Pancreas (tissue), 10 donors: Measurements from ENCODE around the gene IL23R. TPM values are rescaled to one million over a fixed set of nuclear protein-coding genes. Genes with fewer than 3 reads are reported as not detected.
A peak's percentile ranks its signal among the peaks of the same experiment; 100 is the strongest.

Source experiments
- ATAC-seq, 4 donors: fragments of 200-7000 bp; cut with Tn5 transposase; one replicate each; pipeline versions ENCODE4 v1.8.0 to v1.9.1; 2020; ENCODE audit warnings: mild to moderate bottlenecking in 4 of 4, moderate library complexity in 4 of 4
- DNase-seq, 6 donors: peaks; one replicate each; pipeline ENCODE4 v3.0.0-alpha.2; 2020
- FAIRE-seq: peaks from 2 replicates; lab custom pipeline; 2012; peaks lifted over from hg19 to GRCh38; lab: Jason Lieb, UNC
- H3K27ac ChIP-seq, 4 donors: fragments of 200-600 bp; sonication (generic); 1 replicate in 3 of 4; 2 replicates in 1 of 4; pipeline versions ENCODE4 v1.5.0 to v1.8.0; 2020
- H3K27me3 ChIP-seq, 4 donors: fragments of 200-600 bp; one replicate each; pipeline ENCODE4 v1.8.0; 2021
- H3K36me3 ChIP-seq, 3 donors: fragments of 200-600 bp; sonication (generic) in 1 of 3; one replicate each; pipeline versions ENCODE4 v1.5.0 to v1.8.0; 2020 to 2021
- H3K4me1 ChIP-seq, 3 donors: fragments of 200-600 bp; one replicate each; pipeline ENCODE4 v1.8.0; 2021
- H3K4me3 ChIP-seq, 4 donors: fragments of 200-600 bp; sonication (generic) in 2 of 4; one replicate each; pipeline versions ENCODE4 v1.5.0 to v1.8.0; 2020 to 2021
- H3K9me3 ChIP-seq, 4 donors: fragments of 200-600 bp; one replicate each; pipeline ENCODE4 v1.8.0; 2021
- WGBS, 2 donors: extraction: QIAGEN DNeasy Blood & Tissue Kit; methylation state at CpG; one replicate each; pipeline ENCODE4 v1.1.7; 2013; 5-methylcytosine and 5-hydroxymethylcytosine counted together
- intact Hi-C, 3 donors: fragments of 100-400 bp; cut with DNase I; formaldehyde crosslinking; loops; one replicate each; pipeline versions ENCODE4 v1.11.1 to v1.14.2; 2022
- polyA plus RNA-seq, 2 donors: library from polyadenylated mRNA; stranded (reverse); fragments of 200-250 nt; gene quantifications; one replicate each; pipeline ENCODE4 v1.2.3, GENCODE V29; 2013
- total RNA-seq, 6 donors: library from RNA; stranded (reverse); fragmentation: NEBNext Ultra II Directional in 4 of 6; extraction: Animal tissue kit (Norgen Biotek cat#: 25700) in 4 of 6; gene quantifications; one replicate each; pipeline versions ENCODE4 v1.2.1 to v1.2.4, GENCODE V29; 2021 to 2023
- TF ChIP-seq, protein P1 (sequence below), 4 donors: fragments of 200-600 bp; sonication (generic) in 3 of 4; IDR thresholded peaks; one replicate each; pipeline versions ENCODE4 v1.5.0 to v1.8.0; 2021; ENCODE audit warnings: antibody characterized with exemption in 4 of 4
- donor health status: healthy with polysubstance abuse.
- donor health status: DM: no; HTN: no; CAD: no; lungs with moderate emphysema.
- donor health status: DM: no; HTN: no; CAD: no.
- donor health status: control.
- donor health status: control.
- donor health status: Bipolar disorder and iron deficiency.
- donor health status: DM: yes; HTN: yes; CAD: no.
- donor health status: DM: no; HTN: no; CAD: no.
- donor health status: DM: no; HTN: no; CAD: no.
- donor health status: DM: yes; HTN: yes; CAD: no.

IL23R gene
- total and polyA plus RNA-seq, 8 donors, result 0.05 to 0.22 (median 0.12) TPM; not detected in 3

DNA sequence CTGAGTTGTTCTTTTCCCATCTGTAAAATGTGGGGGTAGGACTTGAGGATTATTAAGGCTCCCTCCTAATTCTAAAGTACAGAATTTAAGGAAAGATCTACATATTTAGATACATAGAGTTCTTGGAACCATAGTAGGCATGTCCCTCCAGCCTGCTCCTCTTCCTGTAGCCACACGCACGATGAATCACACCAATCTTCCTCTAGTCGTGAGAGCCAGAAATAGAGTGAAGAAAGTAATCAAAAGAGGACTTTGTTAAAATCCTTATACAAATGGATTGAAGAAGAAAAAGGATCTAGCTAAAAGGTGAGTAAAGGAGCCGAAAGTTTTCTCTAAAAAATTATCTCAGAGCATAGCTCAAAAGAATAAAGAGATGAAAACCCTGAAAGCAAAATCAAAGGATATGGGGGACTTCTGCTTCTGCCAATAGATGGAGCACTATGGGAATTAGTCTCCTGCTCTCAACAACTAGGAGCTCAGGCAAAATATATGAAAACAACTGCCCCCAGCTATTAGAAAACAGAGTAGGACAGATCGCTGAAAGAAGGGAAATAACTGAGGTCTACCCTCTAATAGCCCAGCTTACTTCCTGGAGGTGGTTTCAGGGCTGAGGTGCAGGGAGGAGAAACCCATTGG is 40.0 kb upstream of the IL23R start:
- Histone ChIP-seq H3K27me3 (no peaks in the 10 kb centered on the region), H3K27ac (no peak overlapping the region), H3K36me3 (no peaks in the 10 kb centered on the region), H3K4me3 (no peak overlapping the region), H3K9me3 (no peaks in the 10 kb centered on the region), H3K4me1 (peaks cover 0 to 14% (median 5%) of the 10 kb centered on the region in 3 donors)
- no peak for FAIRE-seq
- 61 to 74% methylated on average over 5 of the region's 5 CpGs for WGBS, 2 donors
- intact Hi-C loops, result no loop called here
- DNase-seq, result no peak
- TF ChIP-seq, protein P1, sequence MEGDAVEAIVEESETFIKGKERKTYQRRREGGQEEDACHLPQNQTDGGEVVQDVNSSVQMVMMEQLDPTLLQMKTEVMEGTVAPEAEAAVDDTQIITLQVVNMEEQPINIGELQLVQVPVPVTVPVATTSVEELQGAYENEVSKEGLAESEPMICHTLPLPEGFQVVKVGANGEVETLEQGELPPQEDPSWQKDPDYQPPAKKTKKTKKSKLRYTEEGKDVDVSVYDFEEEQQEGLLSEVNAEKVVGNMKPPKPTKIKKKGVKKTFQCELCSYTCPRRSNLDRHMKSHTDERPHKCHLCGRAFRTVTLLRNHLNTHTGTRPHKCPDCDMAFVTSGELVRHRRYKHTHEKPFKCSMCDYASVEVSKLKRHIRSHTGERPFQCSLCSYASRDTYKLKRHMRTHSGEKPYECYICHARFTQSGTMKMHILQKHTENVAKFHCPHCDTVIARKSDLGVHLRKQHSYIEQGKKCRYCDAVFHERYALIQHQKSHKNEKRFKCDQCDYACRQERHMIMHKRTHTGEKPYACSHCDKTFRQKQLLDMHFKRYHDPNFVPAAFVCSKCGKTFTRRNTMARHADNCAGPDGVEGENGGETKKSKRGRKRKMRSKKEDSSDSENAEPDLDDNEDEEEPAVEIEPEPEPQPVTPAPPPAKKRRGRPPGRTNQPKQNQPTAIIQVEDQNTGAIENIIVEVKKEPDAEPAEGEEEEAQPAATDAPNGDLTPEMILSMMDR (IDR thresholded peaks at IDR 0.05), result no peak
- ATAC-seq, result peak in 1 of 4 donors; percentile 30

DNA sequence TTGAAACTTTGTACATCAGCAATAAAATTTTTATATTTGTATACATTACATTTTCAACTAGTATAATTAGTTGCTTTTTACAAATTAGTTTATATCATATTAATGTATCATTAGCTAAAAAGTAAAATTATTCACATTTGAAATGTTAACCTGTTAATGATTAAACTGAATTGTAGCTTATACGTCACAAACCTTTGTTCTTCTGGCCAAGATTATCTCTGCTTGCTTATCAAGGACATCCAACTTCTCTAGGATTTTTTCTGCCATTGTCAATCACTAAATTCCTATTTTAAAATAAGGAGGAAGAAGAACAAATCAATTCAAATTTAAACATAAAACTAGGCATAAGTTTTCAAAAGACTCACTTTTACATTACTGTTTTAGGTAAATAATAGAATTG is 39.3 kb upstream of the IL23R start:
- DNase-seq (no peak), ATAC-seq (peak in 3 of 4 donors; percentile 58 to 73 (median 70)), FAIRE-seq (no peak)
- no peaks in the 10 kb centered on the region for H3K9me3 ChIP-seq
- H3K4me3 ChIP-seq, result no peak overlapping the region
- intact Hi-C loops, result no loop called here
- WGBS, 2 donors, result 12 to 16% methylated on average over 1 of the region's 1 CpG
- peaks cover 0 to 14% (median 5%) of the 10 kb centered on the region in 3 donors for H3K4me1 ChIP-seq
- H3K27ac ChIP-seq, result no peak overlapping the region
- no peaks in the 10 kb centered on the region for H3K27me3 ChIP-seq
- TF ChIP-seq, protein P1 (IDR thresholded peaks at IDR 0.05), result no peak
- no peaks in the 10 kb centered on the region for H3K36me3 ChIP-seq

DNA sequence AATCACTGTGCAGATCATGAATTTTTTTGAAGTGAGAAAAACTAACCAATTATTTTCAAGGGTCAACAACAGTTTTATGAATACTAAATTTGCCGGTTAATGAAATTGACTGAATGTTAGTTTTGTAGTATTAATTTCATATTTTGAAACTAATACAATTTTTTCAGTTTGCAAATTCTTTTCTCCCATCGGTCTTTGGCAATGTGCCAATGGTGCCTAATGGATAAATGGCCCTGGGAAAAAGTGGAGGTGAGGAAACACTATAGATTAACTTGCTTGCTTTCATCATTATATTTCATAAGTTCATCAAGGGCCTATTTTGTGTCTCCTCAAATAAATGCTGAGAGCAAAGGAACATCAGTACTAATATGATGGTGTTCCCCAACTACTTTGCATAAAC is 35.6 kb upstream of the IL23R start:
- ATAC-seq (no peak), FAIRE-seq (no peak), DNase-seq (no peak)
- Histone ChIP-seq H3K36me3 (no peaks in the 10 kb centered on the region), H3K27ac (no peak overlapping the region), H3K27me3 (no peaks in the 10 kb centered on the region), H3K4me3 (no peak overlapping the region), H3K9me3 (no peaks in the 10 kb centered on the region), H3K4me1 (peaks cover 6 to 14% (median 13%) of the 10 kb centered on the region in 3 donors)
- TF ChIP-seq, protein P1 (IDR thresholded peaks at IDR 0.05), result no peak
- intact Hi-C loops, result no loop called here
- 46 to 47% methylated on average over 2 of the region's 2 CpGs for WGBS, 2 donors

DNA sequence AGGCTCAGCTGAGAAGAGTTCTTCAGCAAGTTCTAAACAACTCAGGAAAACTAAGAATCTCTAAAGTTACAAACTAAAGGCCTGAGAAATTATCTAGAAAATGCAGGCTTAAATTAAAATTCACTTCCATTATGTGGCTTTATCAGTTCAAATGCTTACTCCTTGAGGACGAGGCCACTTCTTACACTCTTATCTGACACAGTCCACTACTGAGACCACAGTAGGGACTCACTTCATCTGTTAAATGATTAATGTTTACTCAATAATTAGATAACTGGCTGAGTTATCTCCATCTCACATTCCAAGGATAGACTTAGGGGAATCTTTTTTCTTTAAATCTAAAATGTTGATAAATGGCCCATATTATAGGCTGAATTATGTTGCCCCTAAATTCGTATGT is 33.1 kb upstream of the IL23R start:
- H3K27me3 ChIP-seq, result no peaks in the 10 kb centered on the region
- intact Hi-C loops, result no loop called here
- no peak overlapping the region for H3K27ac ChIP-seq
- H3K36me3 ChIP-seq, result no peaks in the 10 kb centered on the region
- H3K4me1 ChIP-seq, result peaks cover 0 to 18% (median 6%) of the 10 kb centered on the region in 3 donors
- H3K9me3 ChIP-seq, result no peaks in the 10 kb centered on the region
- FAIRE-seq (no peak), ATAC-seq (no peak), DNase-seq (no peak)
- TF ChIP-seq, protein P1 (IDR thresholded peaks at IDR 0.05), result no peak
- 66 to 72% methylated on average over 2 of the region's 2 CpGs for WGBS, 2 donors
- H3K4me3 ChIP-seq, result no peak overlapping the region

DNA sequence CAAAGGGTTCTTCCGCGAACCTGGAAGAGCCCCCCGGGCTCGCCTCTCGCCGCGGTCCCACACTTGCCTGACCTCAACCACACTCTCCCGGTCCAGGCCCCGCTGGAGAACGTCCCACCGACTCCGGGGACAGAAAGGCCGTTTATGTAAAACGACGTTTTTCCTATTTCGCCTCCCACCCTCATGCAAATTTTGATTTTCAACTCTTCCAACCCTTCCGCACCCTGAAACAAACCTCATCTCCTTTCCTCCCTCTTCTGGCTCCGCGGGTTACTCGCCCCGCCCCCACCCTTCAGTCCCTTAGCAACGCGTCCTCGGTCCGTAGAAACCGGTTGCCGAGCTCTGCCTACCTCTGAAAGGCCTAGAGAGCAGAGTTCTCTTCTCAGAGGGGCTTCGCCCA is 31.6 kb upstream of the IL23R start, which contains the start of gene C1orf141:
Gene C1orf141, minus strand, starts transcription at position 276 of the 400 bp plus-strand sequence. CDS start 7,730 bp downstream, outside the sequence.
- peaks cover 12 to 30% (median 15%) of the 10 kb centered on the region in 3 donors for H3K4me1 ChIP-seq
- ATAC-seq (peak in 3 of 4 donors; percentile 43 to 72 (median 45)), DNase-seq (peak in 3 of 6 donors; percentile 8 to 31 (median 13)), FAIRE-seq (no peak)
- no peak within 1 kb of the TSS for H3K27ac ChIP-seq
- H3K9me3 ChIP-seq, result no peaks in the 10 kb centered on the region
- H3K4me3 ChIP-seq, result peak within 1 kb of the TSS in 1 of 4 donors; percentile 30
- no peaks in the 10 kb centered on the region for H3K36me3 ChIP-seq
- intact Hi-C loops, result no loop called here
- WGBS, 2 donors, result 36 to 54% methylated on average over 28 of the region's 28 CpGs
- TF ChIP-seq, protein P1 (IDR thresholded peaks at IDR 0.05), result no peak
- no peaks in the 10 kb centered on the region for H3K27me3 ChIP-seq
